Activated CD4-positive, alpha-beta memory T cell treated with anti-CD3 and anti-CD28 coated beads for 36 hours (primary cell): ENCODE results near the gene L1CAM. TPM values are rescaled to one million over a fixed set of nuclear protein-coding genes. Genes with fewer than 3 reads are reported as not detected.

Experiments
- CTCF ChIA-PET: fragments of 350-600 bp; sonication (Branson Sonifier 250); formaldehyde crosslinking; loops from one replicate; lab custom pipeline; 2021; ENCODE audit warnings: antibody characterized with exemption, inconsistent platforms; lab: Charles Lee
- POLR2A ChIA-PET: fragments of 350-600 bp; sonication (Branson Sonifier 250); formaldehyde crosslinking; loops from one replicate; lab custom pipeline; 2021; ENCODE audit warnings: antibody characterized with exemption; lab: Charles Lee
- DNase-seq: peaks from one replicate; pipeline ENCODE4 v3.0.0-alpha.2; 2020
- H3K27ac Mint-ChIP-seq: one replicate; pipeline ENCODE4 v1.8.0; 2021; ENCODE audit warnings: mixed read lengths
- H3K27me3 Mint-ChIP-seq: one replicate; pipeline ENCODE4 v1.8.0; 2021; ENCODE audit warnings: mixed read lengths
- H3K36me3 Mint-ChIP-seq: one replicate; pipeline ENCODE4 v1.8.0; 2021; ENCODE audit warnings: mixed read lengths
- H3K4me1 Mint-ChIP-seq: one replicate; pipeline ENCODE4 v1.8.0; 2021; ENCODE audit warnings: low read depth, mixed read lengths
- H3K4me3 Mint-ChIP-seq: one replicate; pipeline ENCODE4 v1.8.0; 2021; ENCODE audit warnings: mild to moderate bottlenecking, mixed read lengths
- H3K9me3 Mint-ChIP-seq: one replicate; pipeline ENCODE4 v1.8.0; 2021; ENCODE audit warnings: mixed read lengths
- intact Hi-C: fragments of 100-400 bp; cut with micrococcal nuclease; formaldehyde crosslinking; loops from one replicate; pipeline ENCODE4 v1.15.1; 2023
- total RNA-seq, 2 experiments: library from RNA; stranded (reverse); gene quantifications; one replicate each; pipeline ENCODE4 v1.2.3, GENCODE V29; 2021

L1CAM gene
- total RNA-seq, 2 experiments from 2014 or later, result 0.45 to 1.3 TPM

DNA sequence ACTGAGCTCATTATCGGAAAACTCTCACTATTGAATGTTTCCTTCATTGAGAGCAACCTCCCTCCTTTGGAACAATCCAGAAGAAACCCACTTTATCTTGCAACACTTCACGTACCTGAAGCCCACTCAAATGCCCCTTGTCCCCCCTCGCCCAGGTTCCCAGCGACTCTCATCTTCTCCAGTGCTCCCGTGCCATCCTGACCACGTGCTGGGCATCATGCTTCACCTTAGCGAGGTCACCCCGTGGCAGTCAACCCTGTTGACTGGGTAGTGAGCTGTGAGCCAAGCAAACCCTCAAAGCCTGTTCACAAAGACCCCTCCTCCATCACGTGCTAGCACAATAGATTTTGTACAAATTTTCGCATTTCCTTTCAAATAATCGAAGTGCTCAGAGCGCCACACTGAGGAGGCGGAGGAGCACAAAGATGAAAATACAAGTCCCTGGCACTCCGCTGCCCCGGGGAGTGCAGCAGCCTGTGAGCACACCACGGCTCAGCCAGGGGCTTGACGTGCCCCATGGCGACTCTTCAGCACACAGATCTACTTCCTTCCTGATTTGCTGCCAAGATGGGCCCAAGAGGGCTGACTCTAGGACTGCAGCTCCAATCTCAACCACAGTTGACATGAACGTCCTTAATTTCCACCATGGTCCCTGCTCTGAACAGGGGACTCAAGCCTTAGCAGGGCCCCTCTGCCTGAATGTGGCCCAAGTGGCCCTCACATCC lies 71.2 kb downstream of the L1CAM start:
- ChIA-PET CTCF (no interaction called here), POLR2A (no interaction called here)
- Mint-ChIP-seq H3K9me3 (no peaks in the 10 kb centered on the region), H3K4me3 (no peak overlapping the region), H3K27ac (no peak overlapping the region), H3K4me1 (peaks cover 22% of the 10 kb centered on the region), H3K36me3 (no peaks in the 10 kb centered on the region), H3K27me3 (no peaks in the 10 kb centered on the region)
- no peak for DNase-seq
- intact Hi-C loops, result no loop called here

DNA sequence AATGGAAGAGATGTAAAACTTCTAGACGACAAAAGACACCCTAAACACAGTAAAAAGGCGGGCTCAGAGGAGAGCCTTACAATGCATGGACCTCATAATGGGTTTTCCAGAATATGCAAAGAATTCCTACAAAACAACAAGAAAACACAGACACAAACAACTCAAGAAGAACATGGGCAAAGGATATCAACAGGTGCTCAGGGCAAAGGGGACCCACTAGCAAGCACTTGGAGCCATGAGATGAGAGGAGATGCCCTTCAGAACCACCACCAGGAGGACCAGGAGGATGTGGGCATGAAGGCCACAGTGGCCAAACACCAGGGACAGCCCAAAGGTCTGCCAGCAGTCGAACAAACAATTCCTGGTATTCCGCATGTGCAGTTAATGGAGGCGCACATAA lies 72.8 kb downstream of the L1CAM start:
- Mint-ChIP-seq H3K36me3 (no peaks in the 10 kb centered on the region), H3K4me3 (no peak overlapping the region), H3K27ac (no peak overlapping the region), H3K27me3 (no peaks in the 10 kb centered on the region), H3K4me1 (peaks cover 22% of the 10 kb centered on the region), H3K9me3 (no peaks in the 10 kb centered on the region)
- POLR2A ChIA-PET, result no interaction called here
- intact Hi-C loops, result no loop called here
- DNase-seq, result no peak
- CTCF ChIA-PET, result no interaction called here

DNA sequence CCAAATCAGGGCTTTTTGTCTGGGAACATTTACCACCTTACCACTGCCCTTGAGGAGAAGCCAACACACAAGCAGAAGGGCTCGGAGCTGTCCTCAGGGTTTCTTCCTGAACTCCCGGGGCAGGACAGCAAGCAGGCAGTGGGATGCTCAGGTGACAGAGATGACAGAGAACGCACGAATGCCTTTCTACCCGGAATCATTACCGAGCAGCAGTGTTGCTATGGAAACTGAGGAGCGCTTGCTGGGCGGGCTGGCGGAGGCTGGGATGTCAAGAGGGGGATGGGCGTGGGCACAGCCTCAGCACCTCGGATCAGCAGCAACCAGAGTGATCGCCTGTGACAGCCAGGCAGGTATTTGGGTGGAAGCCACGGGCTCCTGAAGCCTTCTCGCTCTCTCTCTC lies 73.8 kb downstream of the L1CAM start:
- Mint-ChIP-seq H3K36me3 (no peaks in the 10 kb centered on the region), H3K27me3 (no peaks in the 10 kb centered on the region), H3K9me3 (no peaks in the 10 kb centered on the region), H3K27ac (no peak overlapping the region), H3K4me3 (no peak overlapping the region), H3K4me1 (peaks cover 18% of the 10 kb centered on the region)
- POLR2A ChIA-PET, result no interaction called here
- intact Hi-C loops, result no loop called here
- no peak for DNase-seq
- CTCF ChIA-PET, result no interaction called here

Other genes with a start within 250 kb of the L1CAM start
- gene DUSP9, start 239.0 kb downstream of the L1CAM start, total RNA-seq, result under 1 TPM; 0.12 to 0.26 TPM
- gene PNCK, start 212.4 kb downstream of the L1CAM start, total RNA-seq, result under 1 TPM in 1 of 2 experiments, not detected in 1; 0.36 TPM
- gene SLC6A8, start 198.2 kb downstream of the L1CAM start, total RNA-seq, result 1 to 10 TPM in 1 of 2 experiments, under 1 TPM in 1; 0.95 to 1.3 TPM
- gene BCAP31, start 161.8 kb downstream of the L1CAM start, total RNA-seq, result 100 to 1,000 TPM; 119 to 121 TPM
- 1 to 10 TPM; 4.8 TPM for gene ABCD1, start 161.3 kb downstream of the L1CAM start, total RNA-seq
- gene PLXNB3, start 121.9 kb downstream of the L1CAM start, total RNA-seq, result under 1 TPM; 0.29 to 0.69 TPM
- not detected for gene SRPK3, start 105.1 kb downstream of the L1CAM start, total RNA-seq
- 10 to 100 TPM; 45.9 to 51.5 TPM for gene IDH3G, start 91.8 kb downstream of the L1CAM start, total RNA-seq
- 100 to 1,000 TPM; 194 to 203 TPM for gene SSR4, start 91.5 kb downstream of the L1CAM start, total RNA-seq
- gene PDZD4, start 55.6 kb downstream of the L1CAM start, total RNA-seq, result 1 to 10 TPM; 4.9 to 5.7 TPM
- gene AVPR2, start 18.5 kb upstream of the L1CAM start, total RNA-seq, result not detected
- gene ARHGAP4, start 40.1 kb upstream of the L1CAM start, total RNA-seq, result 100 to 1,000 TPM; 151 to 160 TPM
- 100 to 1,000 TPM; 106 to 115 TPM for gene NAA10, start 48.9 kb upstream of the L1CAM start, total RNA-seq
- 1 to 10 TPM; 8.2 to 8.4 TPM for gene RENBP, start 58.5 kb upstream of the L1CAM start, total RNA-seq
- gene HCFC1, start 85.6 kb upstream of the L1CAM start, total RNA-seq, result 10 to 100 TPM; 90.4 to 93.0 TPM
- gene TMEM187, start 86.6 kb upstream of the L1CAM start, total RNA-seq, result 1 to 10 TPM; 8.6 to 9.1 TPM
- 100 to 1,000 TPM in 1 of 2 experiments, 10 to 100 TPM in 1; 99.6 to 106 TPM for gene IRAK1, start 133.7 kb upstream of the L1CAM start, total RNA-seq
- gene MECP2, start 211.5 kb upstream of the L1CAM start, total RNA-seq, result 10 to 100 TPM; 50.8 to 51.0 TPM